Hepatocyte (in vitro differentiated cells): ENCODE results near the gene SPO11. TPM values are rescaled to one million over a fixed set of nuclear protein-coding genes. Genes with fewer than 3 reads are reported as not detected.

Source experiments
- DNase-seq: peaks from one replicate; pipeline ENCODE4 v3.0.0-alpha.2; 2016; ENCODE audit warnings: low spot score
- H2AFZ ChIP-seq: fragments of 200-600 bp; sonication (generic); 2 replicates; pipeline ENCODE4 v1.6.0; 2016; ENCODE audit warnings: antibody characterized with exemption, mild to moderate bottlenecking
- H3K27ac ChIP-seq: fragments of 200-600 bp; sonication (generic); 2 replicates; pipeline ENCODE4 v1.5.1; 2016; ENCODE audit warnings: mild to moderate bottlenecking
- H3K27me3 ChIP-seq: fragments of 200-600 bp; sonication (generic); 2 replicates; pipeline ENCODE4 v1.6.1; 2016
- H3K36me3 ChIP-seq: fragments of 200-600 bp; sonication (generic); replicated peaks from 2 replicates; pipeline ENCODE4 v1.5.1; 2016; ENCODE audit warnings: low read depth; ENCODE audit not compliant: insufficient read depth
- H3K4me1 ChIP-seq: fragments of 200-600 bp; sonication (generic); 2 replicates; pipeline ENCODE4 v1.5.1; 2016; ENCODE audit warnings: mild to moderate bottlenecking, moderate library complexity; ENCODE audit not compliant: insufficient read depth
- H3K4me2 ChIP-seq: fragments of 200-600 bp; sonication (generic); 2 replicates; pipeline ENCODE4 v1.6.0; 2016
- H3K4me3 ChIP-seq: fragments of 200-600 bp; sonication (generic); 2 replicates; pipeline ENCODE4 v1.5.1; 2016; ENCODE audit warnings: mild to moderate bottlenecking
- H3K79me2 ChIP-seq: fragments of 200-600 bp; sonication (generic); 2 replicates; pipeline ENCODE4 v1.6.0; 2017; ENCODE audit warnings: mild to moderate bottlenecking
- H3K9me2 ChIP-seq: fragments of 200-600 bp; sonication (generic); replicated peaks from 2 replicates; pipeline ENCODE4 v1.6.0; 2017; ENCODE audit warnings: mild to moderate bottlenecking; ENCODE audit not compliant: insufficient read depth
- H3K9me3 ChIP-seq: fragments of 200-600 bp; sonication (generic); 2 replicates; pipeline ENCODE4 v1.5.1; 2016; ENCODE audit warnings: low read depth, mild to moderate bottlenecking
- H4K20me1 ChIP-seq: fragments of 200-600 bp; sonication (generic); 2 replicates; pipeline ENCODE4 v1.6.0; 2016; ENCODE audit warnings: mild to moderate bottlenecking; ENCODE audit not compliant: insufficient read depth, poor library complexity, severe bottlenecking
- EZH2 ChIP-seq: fragments of 200-600 bp; sonication (generic); IDR thresholded peaks from 2 replicates; pipeline ENCODE4 v1.6.1; 2016; ENCODE audit warnings: antibody characterized with exemption, mild to moderate bottlenecking, borderline replicate concordance
- EZH2phosphoT487 ChIP-seq: fragments of 200-600 bp; sonication (generic); IDR thresholded peaks from one replicate; pipeline ENCODE4 v1.6.1; 2018; ENCODE audit warnings: antibody characterized with exemption, mild to moderate bottlenecking, low read depth, moderate library complexity; ENCODE audit not compliant: unreplicated experiment, severe bottlenecking
- WGBS: methylation state at CpG from one replicate; pipeline ENCODE4 v1.1.6; 2016; ENCODE audit warnings: low lambda C conversion rate; ENCODE audit errors: missing lambda C conversion rate; 5-methylcytosine and 5-hydroxymethylcytosine counted together
- polyA plus RNA-seq: library from polyadenylated mRNA; unstranded; fragments of >200 nt; fragmentation: Nextera tagmentation; extraction: Ambion mirVana; gene quantifications from 2 replicates; pipeline ENCODE4 v1.2.1, GENCODE V29; 2016
- total RNA-seq: library from RNA; depleted of rRNA; stranded (reverse); fragments of >200 nt; gene quantifications from 2 replicates; pipeline ENCODE4 v1.2.3, GENCODE V29; 2014
- TF ChIP-seq, protein P1 (sequence below): fragments of 200-600 bp; sonication (generic); IDR thresholded peaks from 2 replicates; pipeline ENCODE4 v1.5.1; 2016; ENCODE audit warnings: antibody characterized with exemption, mild to moderate bottlenecking; ENCODE audit not compliant: poor library complexity

SPO11 gene
- total and polyA plus RNA-seq, 2 experiments from 2014 or later: not detected

DNA sequence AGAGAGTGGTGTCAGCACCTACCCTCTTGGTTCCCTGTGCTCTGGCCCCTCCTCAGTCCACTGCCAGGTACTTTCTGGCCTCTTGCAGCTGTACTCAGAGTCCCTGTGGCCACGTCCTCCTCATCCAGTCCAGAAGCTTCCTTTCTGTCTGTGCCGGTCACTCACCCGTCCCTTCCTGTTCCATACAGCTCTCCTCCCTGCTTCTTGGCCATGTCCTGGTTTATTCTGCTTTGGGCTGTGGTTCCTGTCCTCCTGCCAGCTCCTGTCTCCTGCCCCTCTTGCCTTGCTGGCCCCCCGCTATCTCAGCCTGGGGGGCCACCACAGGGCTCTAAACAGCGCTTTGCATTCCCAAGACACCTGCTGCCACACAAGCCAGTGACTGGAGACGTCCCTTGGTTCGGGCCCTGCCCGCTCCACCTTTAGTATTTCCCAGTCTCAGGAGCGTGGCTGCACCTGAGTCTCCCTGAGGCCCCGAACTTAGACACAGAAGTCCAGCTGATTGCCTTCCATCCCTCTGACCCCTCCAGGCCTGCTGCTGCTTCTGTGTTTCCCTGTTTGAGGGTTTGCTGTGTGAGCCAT lies 46.1 kb downstream of the SPO11 start:
- no peaks in the 10 kb centered on the region for H3K9me3 ChIP-seq
- no peaks in the 10 kb centered on the region for H4K20me1 ChIP-seq
- H3K27me3 ChIP-seq: no peaks in the 10 kb centered on the region
- H2AFZ ChIP-seq: no peak overlapping the region
- 96% methylated on average over 10 of the region's 10 CpGs for WGBS
- no peak for DNase-seq
- H3K27ac ChIP-seq: no peak overlapping the region
- no peak overlapping the region for H3K4me2 ChIP-seq
- H3K9me2 ChIP-seq: no peaks in the 10 kb centered on the region
- no peaks in the 10 kb centered on the region for H3K79me2 ChIP-seq
- TF ChIP-seq, protein P1, sequence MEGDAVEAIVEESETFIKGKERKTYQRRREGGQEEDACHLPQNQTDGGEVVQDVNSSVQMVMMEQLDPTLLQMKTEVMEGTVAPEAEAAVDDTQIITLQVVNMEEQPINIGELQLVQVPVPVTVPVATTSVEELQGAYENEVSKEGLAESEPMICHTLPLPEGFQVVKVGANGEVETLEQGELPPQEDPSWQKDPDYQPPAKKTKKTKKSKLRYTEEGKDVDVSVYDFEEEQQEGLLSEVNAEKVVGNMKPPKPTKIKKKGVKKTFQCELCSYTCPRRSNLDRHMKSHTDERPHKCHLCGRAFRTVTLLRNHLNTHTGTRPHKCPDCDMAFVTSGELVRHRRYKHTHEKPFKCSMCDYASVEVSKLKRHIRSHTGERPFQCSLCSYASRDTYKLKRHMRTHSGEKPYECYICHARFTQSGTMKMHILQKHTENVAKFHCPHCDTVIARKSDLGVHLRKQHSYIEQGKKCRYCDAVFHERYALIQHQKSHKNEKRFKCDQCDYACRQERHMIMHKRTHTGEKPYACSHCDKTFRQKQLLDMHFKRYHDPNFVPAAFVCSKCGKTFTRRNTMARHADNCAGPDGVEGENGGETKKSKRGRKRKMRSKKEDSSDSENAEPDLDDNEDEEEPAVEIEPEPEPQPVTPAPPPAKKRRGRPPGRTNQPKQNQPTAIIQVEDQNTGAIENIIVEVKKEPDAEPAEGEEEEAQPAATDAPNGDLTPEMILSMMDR: no peak
- TF ChIP-seq EZH2phosphoT487 (no peak), EZH2 (no peak)
- no peaks in the 10 kb centered on the region for H3K36me3 ChIP-seq
- H3K4me3 ChIP-seq: no peak overlapping the region
- H3K4me1 ChIP-seq: no peaks in the 10 kb centered on the region

DNA sequence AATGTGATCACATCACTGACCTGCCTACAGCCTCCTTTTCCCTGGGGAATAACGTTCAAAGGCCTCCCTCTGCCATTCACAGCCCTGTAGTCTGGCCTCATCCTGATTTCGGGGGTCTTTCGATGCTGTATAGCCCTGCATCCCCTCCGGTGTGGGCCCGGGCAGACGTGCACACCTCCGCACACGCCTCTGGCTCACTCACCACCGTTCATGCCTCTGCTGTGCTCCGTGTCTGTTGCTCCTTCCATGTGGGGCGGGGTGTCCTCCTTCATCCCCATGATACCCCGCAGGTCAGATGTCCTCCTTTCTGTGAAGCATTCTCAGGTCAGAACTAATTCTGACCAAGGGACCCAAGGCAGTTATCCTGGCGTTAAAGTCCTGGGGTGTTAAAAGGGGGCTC lies 47.7 kb downstream of the SPO11 start:
- Histone ChIP-seq H3K4me1 (no peaks in the 10 kb centered on the region), H3K27ac (no peak overlapping the region), H3K9me3 (no peaks in the 10 kb centered on the region), H3K27me3 (no peaks in the 10 kb centered on the region), H2AFZ (no peak overlapping the region), H3K4me3 (no peak overlapping the region), H3K79me2 (no peaks in the 10 kb centered on the region), H3K4me2 (no peak overlapping the region), H3K36me3 (no peaks in the 10 kb centered on the region), H4K20me1 (no peaks in the 10 kb centered on the region), H3K9me2 (no peaks in the 10 kb centered on the region)
- 98% methylated on average over 13 of the region's 13 CpGs for WGBS
- TF ChIP-seq, protein P1: no peak
- TF ChIP-seq EZH2: no peak
- no peak for TF ChIP-seq EZH2phosphoT487
- DNase-seq: no peak

DNA sequence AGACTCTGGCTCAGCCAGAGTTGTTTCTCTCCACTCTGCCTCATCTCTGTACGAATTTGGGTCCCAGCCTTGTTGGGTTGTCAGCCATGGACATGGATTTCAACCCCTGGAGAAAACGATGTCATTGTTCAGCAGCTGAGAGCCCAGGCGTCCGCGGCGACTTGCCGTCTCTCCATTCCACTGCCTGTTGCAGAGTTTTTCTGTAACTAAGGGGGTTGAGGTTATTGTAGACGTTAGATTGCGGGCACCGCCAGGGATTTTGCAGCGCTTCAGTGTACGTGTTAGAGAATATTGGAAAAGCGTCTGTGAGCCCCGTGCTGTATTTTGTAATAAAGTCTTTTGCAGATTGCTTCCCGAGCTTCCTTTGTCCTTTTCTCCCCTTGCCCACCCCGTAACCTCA lies 48.5 kb downstream of the SPO11 start:
- WGBS: 93% methylated on average over 16 of the region's 16 CpGs
- no peaks in the 10 kb centered on the region for H3K36me3 ChIP-seq

More for the DNA sequence above, 48.5 kb downstream of the SPO11 start:
- no peaks in the 10 kb centered on the region for H3K4me1 ChIP-seq
- no peak overlapping the region for H3K4me2 ChIP-seq
- H3K4me3 ChIP-seq: no peak overlapping the region
- no peaks in the 10 kb centered on the region for H3K27me3 ChIP-seq
- no peak overlapping the region for H3K27ac ChIP-seq
- H3K79me2 ChIP-seq: no peaks in the 10 kb centered on the region
- H4K20me1 ChIP-seq: no peaks in the 10 kb centered on the region
- no peaks in the 10 kb centered on the region for H3K9me2 ChIP-seq
- no peak overlapping the region for H2AFZ ChIP-seq
- no peak for DNase-seq
- H3K9me3 ChIP-seq: no peaks in the 10 kb centered on the region
- TF ChIP-seq, protein P1: no peak
- TF ChIP-seq EZH2phosphoT487 (no peak), EZH2 (no peak)
